Mammary epithelial cell (primary cell): ENCODE results near the gene DCP1B.

ENCODE experiments used
- EZH2 ChIP-seq: IDR thresholded peaks from 2 replicates; pipeline ENCODE4 v1.6.1; 2012; ENCODE audit warnings: low read length, inconsistent platforms, borderline replicate concordance
- TF ChIP-seq, protein P1 (sequence below), 2 donors: IDR thresholded peaks in 1 of 2; conservative IDR thresholded peaks in 1 of 2; 2 replicates each; pipeline ENCODE4 v1.5.1; 2011 to 2012; ENCODE audit warnings: inconsistent platforms in 2 of 2, low read length in 2 of 2, mild to moderate bottlenecking in 2 of 2, control low read depth in 1 of 2, low read depth in 1 of 2; ENCODE audit not compliant: insufficient read depth in 1 of 2; ENCODE audit errors: extremely low read depth in 1 of 2

DNA sequence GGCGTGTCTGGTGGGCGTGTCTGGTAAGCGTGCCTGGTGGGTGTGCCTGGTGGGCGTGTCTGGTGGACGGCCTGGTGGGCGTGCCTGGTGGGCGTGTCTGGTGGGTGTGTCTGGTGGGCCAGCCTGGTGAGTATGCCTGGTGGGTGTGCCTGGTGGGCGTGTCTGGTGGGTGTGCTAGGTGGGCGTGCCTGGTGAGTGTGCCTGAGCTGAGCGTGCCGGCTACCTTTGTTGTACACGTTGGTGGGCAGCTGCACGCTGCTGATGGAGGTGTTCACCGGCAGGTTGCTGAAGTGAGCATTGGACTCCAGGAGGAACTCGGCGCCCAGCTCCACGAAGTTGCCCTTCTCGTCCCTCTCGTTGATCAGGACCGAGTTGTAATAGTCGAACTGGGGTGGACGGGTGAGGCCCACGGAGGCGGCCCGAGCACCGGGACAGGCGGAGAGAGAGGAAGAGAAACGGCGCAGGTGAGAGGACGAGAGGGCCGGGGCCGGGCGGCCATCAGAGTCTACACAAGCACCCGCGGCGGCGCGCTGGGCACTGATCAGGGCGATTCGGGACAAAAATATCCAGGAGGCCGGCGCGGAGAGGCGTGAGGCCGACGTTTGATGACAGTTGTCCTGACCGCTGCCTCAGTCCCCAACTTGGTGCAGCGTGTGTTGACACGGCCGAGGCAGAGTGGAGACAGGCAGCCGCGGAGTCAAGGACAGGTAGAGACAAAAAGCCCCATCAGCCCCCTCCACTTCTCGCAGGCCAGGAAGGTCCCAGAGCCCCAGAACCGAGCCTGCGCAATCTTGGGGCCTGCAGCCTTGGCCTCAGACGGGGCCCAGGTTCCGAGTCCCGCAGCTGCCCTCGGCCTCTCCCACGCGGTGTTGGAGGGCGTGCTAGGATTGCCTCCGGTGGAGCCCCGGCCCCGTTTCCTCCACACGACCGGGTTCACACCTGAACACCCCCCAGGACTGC lies 96.3 kb downstream of the DCP1B start:
- TF ChIP-seq, protein P1, sequence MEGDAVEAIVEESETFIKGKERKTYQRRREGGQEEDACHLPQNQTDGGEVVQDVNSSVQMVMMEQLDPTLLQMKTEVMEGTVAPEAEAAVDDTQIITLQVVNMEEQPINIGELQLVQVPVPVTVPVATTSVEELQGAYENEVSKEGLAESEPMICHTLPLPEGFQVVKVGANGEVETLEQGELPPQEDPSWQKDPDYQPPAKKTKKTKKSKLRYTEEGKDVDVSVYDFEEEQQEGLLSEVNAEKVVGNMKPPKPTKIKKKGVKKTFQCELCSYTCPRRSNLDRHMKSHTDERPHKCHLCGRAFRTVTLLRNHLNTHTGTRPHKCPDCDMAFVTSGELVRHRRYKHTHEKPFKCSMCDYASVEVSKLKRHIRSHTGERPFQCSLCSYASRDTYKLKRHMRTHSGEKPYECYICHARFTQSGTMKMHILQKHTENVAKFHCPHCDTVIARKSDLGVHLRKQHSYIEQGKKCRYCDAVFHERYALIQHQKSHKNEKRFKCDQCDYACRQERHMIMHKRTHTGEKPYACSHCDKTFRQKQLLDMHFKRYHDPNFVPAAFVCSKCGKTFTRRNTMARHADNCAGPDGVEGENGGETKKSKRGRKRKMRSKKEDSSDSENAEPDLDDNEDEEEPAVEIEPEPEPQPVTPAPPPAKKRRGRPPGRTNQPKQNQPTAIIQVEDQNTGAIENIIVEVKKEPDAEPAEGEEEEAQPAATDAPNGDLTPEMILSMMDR (conservative IDR thresholded peaks at IDR 0.05 in 1 of 2, IDR thresholded peaks at IDR 0.05 in 1 of 2; ENCODE audit: extremely low read depth in 1 of 2, insufficient read depth in 1 of 2, low read depth in 1 of 2, low read length in 2 of 2): no peak
- TF ChIP-seq EZH2: no peak
